Heart left ventricle (tissue), 16 donors: ENCODE measurements around the gene TNKS2. TPM values are rescaled to one million over a fixed set of nuclear protein-coding genes. Genes with fewer than 3 reads are reported as not detected.
A peak's percentile ranks its signal among the peaks of the same experiment; 100 is the strongest.

ENCODE experiments used
- ATAC-seq, 4 donors: fragments of 200-7000 bp; cut with Tn5 transposase; one replicate each; pipeline ENCODE4 v1.9.1; 2020 to 2022; ENCODE audit warnings: moderate library complexity in 4 of 4, mild to moderate bottlenecking in 3 of 4, moderate number of reproducible peaks in 1 of 4
- DNase-seq, 5 donors: peaks; one replicate each; pipeline ENCODE4 v3.0.0-alpha.2; 2020
- H3K27ac ChIP-seq, 12 donors: fragments of 200-600 bp; sonication (generic) in 4 of 12; one replicate each; pipeline versions ENCODE4 v1.5.0 to v1.8.0; 2016 to 2022; ENCODE audit warnings: mild to moderate bottlenecking in 2 of 12
- H3K27me3 ChIP-seq, 9 donors: fragments of 200-600 bp; sonication (generic) in 2 of 9; one replicate each; pipeline versions ENCODE4 v1.5.1 to v1.8.0; 2016 to 2022; ENCODE audit warnings: mild to moderate bottlenecking in 3 of 9
- H3K36me3 ChIP-seq, 9 donors: fragments of 200-600 bp; sonication (generic) in 2 of 9; one replicate each; pipeline versions ENCODE4 v1.5.0 to v1.8.0; 2018 to 2022; ENCODE audit warnings: mild to moderate bottlenecking in 2 of 9
- H3K4me1 ChIP-seq, 12 donors: fragments of 200-600 bp; sonication (generic) in 4 of 12; one replicate each; pipeline versions ENCODE4 v1.5.0 to v1.8.0; 2016 to 2022; ENCODE audit warnings: mild to moderate bottlenecking in 3 of 12
- H3K4me3 ChIP-seq, 12 donors: fragments of 200-600 bp; sonication (generic) in 4 of 12; one replicate each; pipeline versions ENCODE4 v1.5.0 to v1.8.0; 2017 to 2022; ENCODE audit warnings: mild to moderate bottlenecking in 9 of 12, moderate library complexity in 4 of 12
- H3K9me3 ChIP-seq, 12 donors: fragments of 200-600 bp; sonication (generic) in 4 of 12; one replicate each; pipeline versions ENCODE4 v1.5.0 to v1.8.0; 2016 to 2022; ENCODE audit warnings: mild to moderate bottlenecking in 1 of 12
- POLR2A ChIP-seq, 2 donors: fragments of 450-650 bp; IDR thresholded peaks; one replicate each; pipeline ENCODE4 v1.6.1; 2017; ENCODE audit warnings: antibody characterized with exemption in 2 of 2, mild to moderate bottlenecking in 2 of 2, moderate library complexity in 2 of 2
- WGBS, 4 donors: extraction: QIAGEN DNeasy Blood & Tissue Kit in 2 of 4; methylation state at CpG; one replicate each; pipeline versions ENCODE4 v1.1.5 to v1.1.7; 2013 to 2018; 5-methylcytosine and 5-hydroxymethylcytosine counted together
- intact Hi-C, 10 donors: fragments of 100-400 bp; cut with DNase I; formaldehyde crosslinking; loops; one replicate each; pipeline versions ENCODE4 v1.11.1 to v1.14.2; 2022
- polyA plus RNA-seq, 2 donors: library from polyadenylated mRNA; stranded (reverse); fragments of 200-250 nt; gene quantifications; one replicate each; pipeline ENCODE4 v1.2.3, GENCODE V29; 2013
- total RNA-seq, 9 donors: library from RNA; depleted of rRNA in 2 of 9; stranded (reverse); fragments of >200 nt in 2 of 9; fragmentation: NEBNext Ultra II Directional in 3 of 9; extraction: Animal tissue kit (Norgen Biotek cat#: 25700) in 3 of 9; gene quantifications; one replicate each; pipeline versions ENCODE4 v1.1.0 to v1.2.4, GENCODE V29; 2016 to 2023
- TF ChIP-seq, protein P1 (sequence below), 12 donors: fragments of 200-600 bp; sonication (generic) in 4 of 12; IDR thresholded peaks; one replicate each; pipeline versions ENCODE4 v1.5.0 to v1.8.0; 2018 to 2022; ENCODE audit warnings: antibody characterized with exemption in 12 of 12, mild to moderate bottlenecking in 5 of 12
- donor health status: ischemic (EF 13 %, LVEDD 7.1; RV severe dilation, severe dysfunction).
- donor health status: healthy with polysubstance abuse.
- donor health status: DM: no; HTN: yes; CAD: no.
- donor health status: DM: no; HTN: no; CAD: no.
- donor health status: ischemic (EF 25% LVEDD 6.9; RV normal size, moderate dysfunction).
- donor health status: ischemic (EF 25% LVEDD 5.7; RV mildly dilated, moderate dysfunction).
- donor health status: healthy.
- donor health status: DM: yes; HTN: yes; CAD: no.
- donor health status: ischemic (EF 35%, LVEDD 5.7; RV mildly dilated, moderate dysfunction).
- donor health status: nonischemic (EF 11% LVEDD 7.7; RV severe dilation, severe dysfunction).
- donor health status: DM: yes; HTN: yes; CAD: no.
- donor health status: PGD.
- donor health status: ischemic (EF 29% LVEDD 5.4; RV normal size, mild dysfunction).
- donor health status: nonischemic (EF 23%, LVEDD 6.1; RV moderate dilation, normal function).

TNKS2 gene
- total and polyA plus RNA-seq, 11 donors, result 4.0 to 24.7 (median 13.9) TPM

DNA sequence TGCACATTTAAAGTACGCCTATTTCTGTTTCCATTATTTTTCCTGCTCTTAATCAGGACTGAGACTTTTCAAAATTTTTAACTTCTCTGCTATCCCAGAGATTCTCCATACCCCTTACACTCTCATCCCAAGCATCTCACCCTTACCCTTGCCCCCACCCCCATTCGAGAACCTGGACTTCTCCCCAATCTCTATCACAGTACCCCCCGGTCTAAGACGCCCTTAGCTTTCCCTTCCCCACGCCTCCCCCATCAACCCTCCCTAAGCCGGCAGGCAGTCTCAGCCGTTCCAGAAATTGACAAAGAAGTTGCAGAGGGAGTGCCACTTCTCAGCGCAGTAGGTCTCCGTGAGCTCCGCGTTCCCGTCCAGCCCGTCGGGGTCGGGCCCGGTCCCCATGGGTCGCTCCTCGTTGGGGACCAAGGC is 109.7 kb downstream of the TNKS2 start:
- no peak for TF ChIP-seq POLR2A (IDR thresholded peaks at IDR 0.05)
- TF ChIP-seq, protein P1, sequence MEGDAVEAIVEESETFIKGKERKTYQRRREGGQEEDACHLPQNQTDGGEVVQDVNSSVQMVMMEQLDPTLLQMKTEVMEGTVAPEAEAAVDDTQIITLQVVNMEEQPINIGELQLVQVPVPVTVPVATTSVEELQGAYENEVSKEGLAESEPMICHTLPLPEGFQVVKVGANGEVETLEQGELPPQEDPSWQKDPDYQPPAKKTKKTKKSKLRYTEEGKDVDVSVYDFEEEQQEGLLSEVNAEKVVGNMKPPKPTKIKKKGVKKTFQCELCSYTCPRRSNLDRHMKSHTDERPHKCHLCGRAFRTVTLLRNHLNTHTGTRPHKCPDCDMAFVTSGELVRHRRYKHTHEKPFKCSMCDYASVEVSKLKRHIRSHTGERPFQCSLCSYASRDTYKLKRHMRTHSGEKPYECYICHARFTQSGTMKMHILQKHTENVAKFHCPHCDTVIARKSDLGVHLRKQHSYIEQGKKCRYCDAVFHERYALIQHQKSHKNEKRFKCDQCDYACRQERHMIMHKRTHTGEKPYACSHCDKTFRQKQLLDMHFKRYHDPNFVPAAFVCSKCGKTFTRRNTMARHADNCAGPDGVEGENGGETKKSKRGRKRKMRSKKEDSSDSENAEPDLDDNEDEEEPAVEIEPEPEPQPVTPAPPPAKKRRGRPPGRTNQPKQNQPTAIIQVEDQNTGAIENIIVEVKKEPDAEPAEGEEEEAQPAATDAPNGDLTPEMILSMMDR (IDR thresholded peaks at IDR 0.05), result no peak
- Histone ChIP-seq H3K27me3 (no peaks in the 10 kb centered on the region), H3K4me3 (peak overlapping the region; percentile 55 to 94 (median 80)), H3K9me3 (no peaks in the 10 kb centered on the region), H3K36me3 (no peaks in the 10 kb centered on the region), H3K4me1 (peaks cover 0 to 23% (median 8%) of the 10 kb centered on the region in 12 donors), H3K27ac (peak overlapping the region in 11 of 12 donors; percentile 64 to 83 (median 79))
- DNase-seq (no peak), ATAC-seq (peak in 2 of 4 donors; percentile 5 to 20)
- 9 to 12% (median 10%) methylated on average over 17 to 18 of the region's 18 CpGs for WGBS, 4 donors
- intact Hi-C loops, result loop anchor here in 4 of 10 donors (2.0 to 10.0 kb wide), 4 partner anchors 113 to 413 kb away; partner anchors contain the start of gene TNKS2 (in 1 of the 4)

DNA sequence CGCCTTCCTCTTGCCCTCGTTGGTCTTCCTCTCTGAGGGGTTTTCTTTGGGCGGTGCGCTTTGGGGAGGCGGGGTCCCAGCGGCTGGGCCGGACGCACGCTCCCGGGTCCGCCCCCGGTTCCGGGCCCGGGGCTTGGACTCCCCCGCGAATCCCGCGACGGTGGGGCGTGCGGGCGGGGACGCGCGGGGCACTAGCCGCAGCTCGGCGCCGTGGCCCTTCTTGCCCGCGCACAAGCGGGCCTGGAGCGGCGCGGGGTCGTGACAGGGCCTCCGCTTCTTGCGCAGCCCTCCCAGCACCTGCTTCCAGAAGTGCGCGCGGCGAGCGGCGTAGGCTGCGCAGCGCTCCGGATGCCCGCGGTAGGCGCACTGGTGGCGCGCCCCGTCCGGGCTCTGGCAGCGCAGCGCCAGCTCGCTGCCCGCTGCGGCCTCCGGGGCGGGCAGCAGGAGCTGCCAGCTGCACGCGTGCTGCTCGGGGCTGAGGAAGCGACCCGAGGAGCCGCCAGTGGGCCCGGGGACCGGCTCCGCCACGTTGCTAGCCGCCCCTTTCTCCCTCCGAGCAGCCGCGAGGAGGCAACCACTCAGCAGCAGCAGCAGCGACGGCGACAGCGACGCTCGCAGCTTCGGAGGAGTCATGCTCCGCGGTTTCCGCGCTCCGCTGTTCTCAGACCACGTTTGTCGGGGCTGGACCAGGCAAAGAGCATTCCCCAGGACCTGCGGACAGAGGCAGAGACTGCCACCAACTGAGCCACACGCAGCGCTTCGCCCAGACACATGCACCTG is 110.3 kb downstream of the TNKS2 start:
- ATAC-seq (peak; percentile 91 to 97 (median 97)), DNase-seq (peak; percentile 70 to 87 (median 82))
- peaks cover 0 to 23% (median 8%) of the 10 kb centered on the region in 12 donors for H3K4me1 ChIP-seq
- WGBS, 4 donors, result 0 to 1% (median 0%) methylated on average over 25 to 93 of the region's 93 CpGs
- intact Hi-C loops, result loop anchor here in 5 of 10 donors (1.0 to 10.0 kb wide), 5 partner anchors 15 to 414 kb away; partner anchors contain the start of genes BTAF1 (in 1 of the 5) and TNKS2 (in 1 of the 5)
- H3K4me3 ChIP-seq, result peak overlapping the region; percentile 55 to 94 (median 80)
- H3K36me3 ChIP-seq, result no peaks in the 10 kb centered on the region
- peak overlapping the region in 11 of 12 donors; percentile 64 to 83 (median 79) for H3K27ac ChIP-seq
- TF ChIP-seq POLR2A (IDR thresholded peaks at IDR 0.05), result no peak
- TF ChIP-seq, protein P1 (IDR thresholded peaks at IDR 0.05), result peak; percentile 14 to 74 (median 40)
- no peaks in the 10 kb centered on the region for H3K9me3 ChIP-seq
- peaks cover 0 to 4% (median 0%) of the 10 kb centered on the region in 9 donors for H3K27me3 ChIP-seq

DNA sequence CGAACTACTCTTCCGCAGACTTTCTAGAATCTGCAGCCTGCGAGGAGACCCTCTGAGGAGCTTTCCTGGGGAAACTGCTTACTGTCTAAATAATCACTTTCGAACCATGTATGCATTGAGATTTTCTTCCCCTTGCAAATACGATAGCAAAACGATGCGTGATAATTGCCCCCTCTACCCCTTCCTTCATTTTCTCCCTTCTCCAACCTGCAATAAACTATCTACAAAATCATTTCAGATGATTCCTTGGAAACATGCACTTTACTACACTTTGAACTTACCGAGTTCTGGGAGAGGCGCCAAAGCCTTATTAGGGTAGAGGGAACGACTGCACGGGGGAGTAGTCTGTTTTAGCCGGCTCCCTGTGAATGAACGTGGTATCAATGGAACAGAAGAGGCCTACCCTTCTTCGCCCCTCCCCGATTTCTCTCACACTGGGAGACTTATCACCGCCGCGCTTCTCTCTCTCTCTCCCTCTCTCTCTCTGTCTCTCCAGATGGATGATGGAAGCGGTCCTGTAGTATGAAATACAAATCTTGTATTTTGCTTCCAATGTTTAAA is 111.0 kb downstream of the TNKS2 start, which contains the start of gene FGFBP3:
TSS of gene FGFBP3 (minus strand) at position 370 of the 561 bp plus-strand sequence. CDS start 517 bp downstream, outside the sequence.
- TF ChIP-seq, protein P1 (IDR thresholded peaks at IDR 0.05), result no peak
- TF ChIP-seq POLR2A (IDR thresholded peaks at IDR 0.05), result no peak
- ATAC-seq (peak; percentile 25 to 56 (median 40)), DNase-seq (peak in 2 of 5 donors; percentile 14 to 24)
- H3K4me1 ChIP-seq, result peaks cover 0 to 23% (median 8%) of the 10 kb centered on the region in 12 donors
- no peaks in the 10 kb centered on the region for H3K9me3 ChIP-seq
- H3K27me3 ChIP-seq, result peaks cover 0 to 6% (median 0%) of the 10 kb centered on the region in 9 donors
- intact Hi-C loops, result loop anchor here in 5 of 10 donors (1.0 to 10.0 kb wide), 5 partner anchors 14 to 414 kb away; partner anchors contain the start of genes BTAF1 (in 1 of the 5) and TNKS2 (in 1 of the 5)
- H3K4me3 ChIP-seq, result peak within 1 kb of the TSS; percentile 55 to 94 (median 80)
- H3K27ac ChIP-seq, result peak within 1 kb of the TSS in 11 of 12 donors; percentile 64 to 83 (median 79)
- H3K36me3 ChIP-seq, result no peaks in the 10 kb centered on the region
- 0 to 1% (median 0%) methylated on average over 19 of the region's 19 CpGs for WGBS, 4 donors
